ENCODE data around the gene NCAPD2.

NCAPD2 gene

GRCh38 chr12:6532051-6532926 is 38.4 kb downstream of the NCAPD2 start:
- peak; percentile 92 for DNase-seq (ENCODE audit: extremely low read depth, low read depth)
- H3K4me3 ChIP-seq (replicated peaks; ENCODE audit: low read depth, low read length) = peak overlapping the region; percentile 82
- no peak for TF ChIP-seq CTCF (IDR thresholded peaks at IDR 0.05; ENCODE audit: low read depth, low read length, missing control alignments)

- no peak for DNase-seq (ENCODE audit: extremely low read depth, low read depth)
- no peak for TF ChIP-seq CTCF (IDR thresholded peaks at IDR 0.05; ENCODE audit: low read depth, low read length, missing control alignments)
- H3K4me3 ChIP-seq (replicated peaks; ENCODE audit: low read depth, low read length) = peak overlapping the region; percentile 82
Measured at GRCh38 chr12:6532927-6533652, 39.2 kb downstream of the NCAPD2 start.

DNA sequence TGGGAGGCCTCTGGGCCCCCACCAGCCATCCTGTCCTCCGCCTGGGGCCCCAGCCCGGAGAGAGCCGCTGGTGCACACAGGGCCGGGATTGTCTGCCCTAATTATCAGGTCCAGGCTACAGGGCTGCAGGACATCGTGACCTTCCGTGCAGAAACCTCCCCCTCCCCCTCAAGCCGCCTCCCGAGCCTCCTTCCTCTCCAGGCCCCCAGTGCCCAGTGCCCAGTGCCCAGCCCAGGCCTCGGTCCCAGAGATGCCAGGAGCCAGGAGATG is 39.7 kb downstream of the NCAPD2 start:
- TF ChIP-seq CTCF (IDR thresholded peaks at IDR 0.05; ENCODE audit: low read depth, low read length, missing control alignments) = no peak
- no peak for DNase-seq (ENCODE audit: extremely low read depth, low read depth)
- peak overlapping the region; percentile 82 for H3K4me3 ChIP-seq (replicated peaks; ENCODE audit: low read depth, low read length)

GRCh38 chr12:6533923-6534694 is 40.2 kb downstream of the NCAPD2 start, which contains the start of gene GAPDH:
Gene GAPDH, plus strand, starts transcription at chr12:6534517. Its CDS starts 316 bp downstream, at chr12:6534833.
- DNase-seq (ENCODE audit: extremely low read depth, low read depth) = peak; percentile 89
- H3K4me3 ChIP-seq (replicated peaks; ENCODE audit: low read depth, low read length) = peak within 1 kb of the TSS; percentile 82
- TF ChIP-seq CTCF (IDR thresholded peaks at IDR 0.05; ENCODE audit: low read depth, low read length, missing control alignments) = no peak

- TF ChIP-seq CTCF (IDR thresholded peaks at IDR 0.05; ENCODE audit: low read depth, low read length, missing control alignments) = no peak
- peak overlapping the region; percentile 82 for H3K4me3 ChIP-seq (replicated peaks; ENCODE audit: low read depth, low read length)
- DNase-seq (ENCODE audit: extremely low read depth, low read depth) = no peak
Measured at GRCh38 chr12:6534695-6534944, 40.7 kb downstream of the NCAPD2 start.

- TF ChIP-seq CTCF (IDR thresholded peaks at IDR 0.05; ENCODE audit: low read depth, low read length, missing control alignments) = no peak
- H3K4me3 ChIP-seq (replicated peaks; ENCODE audit: low read depth, low read length) = peak overlapping the region; percentile 82
- no peak for DNase-seq (ENCODE audit: extremely low read depth, low read depth)
Measured at GRCh38 chr12:6534945-6535696, 41.2 kb downstream of the NCAPD2 start.
